Measurements from ENCODE around the gene FLNC.

The FLNC gene

GRCh38 chr7:128862571-128863432, 32.6 kb downstream of the FLNC start, which contains the start of gene ATP6V1F:
Gene ATP6V1F (plus strand): TSS chr7:128862856. CDS start chr7:128862905, 49 bp downstream.
- in situ Hi-C loops (cut with MboI; ENCODE audit: low sequenced_read_pairs): no loop called here

- in situ Hi-C loops (cut with MboI; ENCODE audit: low sequenced_read_pairs): no loop called here
These were observed 33.3 kb downstream of the FLNC start for GRCh38 chr7:128863433-128863989.

- in situ Hi-C loops (cut with MboI; ENCODE audit: low sequenced_read_pairs): no loop called here
These were observed 35.1 kb downstream of the FLNC start for GRCh38 chr7:128865303-128865702.

GRCh38 chr7:128865996-128866877, 36.0 kb downstream of the FLNC start:
- in situ Hi-C loops (cut with MboI; ENCODE audit: low sequenced_read_pairs): no loop called here

- in situ Hi-C loops (cut with MboI; ENCODE audit: low sequenced_read_pairs): no loop called here
These were observed 37.0 kb downstream of the FLNC start for GRCh38 chr7:128867241-128867640.

- in situ Hi-C loops (cut with MboI; ENCODE audit: low sequenced_read_pairs): no loop called here
These were observed 37.8 kb downstream of the FLNC start for GRCh38 chr7:128867842-128868623.

GRCh38 chr7:128868624-128869137, 38.5 kb downstream of the FLNC start:
- in situ Hi-C loops (cut with MboI; ENCODE audit: low sequenced_read_pairs): no loop called here

GRCh38 chr7:128869138-128869943, 39.1 kb downstream of the FLNC start:
- in situ Hi-C loops (cut with MboI; ENCODE audit: low sequenced_read_pairs): no loop called here

- in situ Hi-C loops (cut with MboI; ENCODE audit: low sequenced_read_pairs): no loop called here
These were observed 39.7 kb downstream of the FLNC start for GRCh38 chr7:128869944-128870285.

- in situ Hi-C loops (cut with MboI; ENCODE audit: low sequenced_read_pairs): no loop called here
These were observed 40.8 kb downstream of the FLNC start for GRCh38 chr7:128871050-128871449.

- in situ Hi-C loops (cut with MboI; ENCODE audit: low sequenced_read_pairs): no loop called here
These were observed 42.2 kb downstream of the FLNC start for GRCh38 chr7:128872394-128872824.

GRCh38 chr7:128873234-128873633, 43.0 kb downstream of the FLNC start:
- in situ Hi-C loops (cut with MboI; ENCODE audit: low sequenced_read_pairs): no loop called here

- in situ Hi-C loops (cut with MboI; ENCODE audit: low sequenced_read_pairs): no loop called here
These were observed 44.2 kb downstream of the FLNC start for GRCh38 chr7:128874140-128875031.

GRCh38 chr7:128875523-128875948, 45.3 kb downstream of the FLNC start:
- in situ Hi-C loops (cut with MboI; ENCODE audit: low sequenced_read_pairs): no loop called here

- in situ Hi-C loops (cut with MboI; ENCODE audit: low sequenced_read_pairs): no loop called here
These were observed 45.9 kb downstream of the FLNC start for GRCh38 chr7:128876127-128876526.

GRCh38 chr7:128876586-128876977, 46.4 kb downstream of the FLNC start:
- in situ Hi-C loops (cut with MboI; ENCODE audit: low sequenced_read_pairs): no loop called here

GRCh38 chr7:128876978-128877755, 47.0 kb downstream of the FLNC start:
- in situ Hi-C loops (cut with MboI; ENCODE audit: low sequenced_read_pairs): no loop called here

- in situ Hi-C loops (cut with MboI; ENCODE audit: low sequenced_read_pairs): no loop called here
These were observed 47.5 kb downstream of the FLNC start for GRCh38 chr7:128877756-128878120.

All from HL-60/S4 treated with phorbol 12-myristate 13-acetate at 8.2 ng/mL for 4 days and 3 days (cell line).